Right atrium auricular region (tissue), 2 donors: ENCODE measurements around the gene RBM15B. TPM values are rescaled to one million over a fixed set of nuclear protein-coding genes. Genes with fewer than 3 reads are reported as not detected.

Source experiments
- DNase-seq: peaks from one replicate; pipeline ENCODE4 v3.0.0-alpha.2; 2019; ENCODE audit warnings: low spot score
- H3K27ac ChIP-seq, 2 donors: fragments of 200-600 bp; sonication (generic); 1 replicate in 1 of 2; 2 replicates in 1 of 2; pipeline ENCODE4 v1.5.1; 2016 to 2019
- H3K27me3 ChIP-seq, 2 donors: fragments of 200-600 bp; sonication (generic); one replicate each; pipeline versions ENCODE4 v1.5.1 to v1.6.0; 2017 to 2019
- H3K36me3 ChIP-seq: fragments of 200-600 bp; sonication (generic); one replicate; pipeline ENCODE4 v1.5.1; 2016
- H3K4me1 ChIP-seq, 2 donors: fragments of 200-600 bp; sonication (generic); one replicate each; pipeline versions ENCODE4 v1.5.1 to v1.6.0; 2017 to 2019
- H3K4me3 ChIP-seq, 2 donors: fragments of 200-600 bp; sonication (generic); 1 replicate in 1 of 2; 2 replicates in 1 of 2; pipeline ENCODE4 v1.5.1; 2017 to 2019; ENCODE audit warnings: mild to moderate bottlenecking in 1 of 2, moderate library complexity in 1 of 2
- H3K9me3 ChIP-seq, 2 donors: fragments of 200-600 bp; sonication (generic); one replicate each; pipeline ENCODE4 v1.5.1; 2019
- total RNA-seq, 2 donors: library from RNA; depleted of rRNA; stranded (reverse); fragments of >200 nt; gene quantifications; one replicate each; pipeline ENCODE4 v1.1.0, GENCODE V29; 2016
- TF ChIP-seq, protein P1 (sequence below), 2 donors: fragments of 200-600 bp; sonication (generic); IDR thresholded peaks; one replicate each; pipeline ENCODE4 v1.5.1; 2019; ENCODE audit warnings: antibody characterized with exemption in 2 of 2

The RBM15B gene
- total RNA-seq, 2 donors from 2014 or later: 12.9 to 21.4 TPM

GRCh38 chr3:51374456-51374855 lies 16.6 kb upstream of the RBM15B start:
- H3K9me3 ChIP-seq: no peaks in the 10 kb centered on the region
- H3K36me3 ChIP-seq: no peaks in the 10 kb centered on the region
- no peaks in the 10 kb centered on the region for H3K27me3 ChIP-seq
- H3K4me1 ChIP-seq: no peaks in the 10 kb centered on the region
- H3K4me3 ChIP-seq: no peak overlapping the region
- TF ChIP-seq, protein P1, sequence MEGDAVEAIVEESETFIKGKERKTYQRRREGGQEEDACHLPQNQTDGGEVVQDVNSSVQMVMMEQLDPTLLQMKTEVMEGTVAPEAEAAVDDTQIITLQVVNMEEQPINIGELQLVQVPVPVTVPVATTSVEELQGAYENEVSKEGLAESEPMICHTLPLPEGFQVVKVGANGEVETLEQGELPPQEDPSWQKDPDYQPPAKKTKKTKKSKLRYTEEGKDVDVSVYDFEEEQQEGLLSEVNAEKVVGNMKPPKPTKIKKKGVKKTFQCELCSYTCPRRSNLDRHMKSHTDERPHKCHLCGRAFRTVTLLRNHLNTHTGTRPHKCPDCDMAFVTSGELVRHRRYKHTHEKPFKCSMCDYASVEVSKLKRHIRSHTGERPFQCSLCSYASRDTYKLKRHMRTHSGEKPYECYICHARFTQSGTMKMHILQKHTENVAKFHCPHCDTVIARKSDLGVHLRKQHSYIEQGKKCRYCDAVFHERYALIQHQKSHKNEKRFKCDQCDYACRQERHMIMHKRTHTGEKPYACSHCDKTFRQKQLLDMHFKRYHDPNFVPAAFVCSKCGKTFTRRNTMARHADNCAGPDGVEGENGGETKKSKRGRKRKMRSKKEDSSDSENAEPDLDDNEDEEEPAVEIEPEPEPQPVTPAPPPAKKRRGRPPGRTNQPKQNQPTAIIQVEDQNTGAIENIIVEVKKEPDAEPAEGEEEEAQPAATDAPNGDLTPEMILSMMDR (IDR thresholded peaks at IDR 0.05): no peak
- H3K27ac ChIP-seq: no peak overlapping the region
- DNase-seq: no peak

- H3K36me3 ChIP-seq: no peaks in the 10 kb centered on the region
- TF ChIP-seq, protein P1 (IDR thresholded peaks at IDR 0.05): no peak
- no peak overlapping the region for H3K27ac ChIP-seq
- H3K9me3 ChIP-seq: no peaks in the 10 kb centered on the region
- no peaks in the 10 kb centered on the region for H3K4me1 ChIP-seq
- no peak for DNase-seq
- H3K27me3 ChIP-seq: no peaks in the 10 kb centered on the region
- H3K4me3 ChIP-seq: no peak overlapping the region
These were observed 15.9 kb upstream of the RBM15B start for GRCh38 chr3:51375136-51375535.

GRCh38 chr3:51375571-51375970 lies 15.5 kb upstream of the RBM15B start:
- DNase-seq: no peak
- no peak overlapping the region for H3K27ac ChIP-seq
- TF ChIP-seq, protein P1 (IDR thresholded peaks at IDR 0.05): no peak
- H3K36me3 ChIP-seq: no peaks in the 10 kb centered on the region
- H3K9me3 ChIP-seq: no peaks in the 10 kb centered on the region
- no peaks in the 10 kb centered on the region for H3K27me3 ChIP-seq
- H3K4me1 ChIP-seq: no peaks in the 10 kb centered on the region
- H3K4me3 ChIP-seq: no peak overlapping the region

GRCh38 chr3:51378065-51378464 lies 13.0 kb upstream of the RBM15B start:
- Histone ChIP-seq H3K4me3 (no peak overlapping the region), H3K4me1 (no peaks in the 10 kb centered on the region), H3K27ac (no peak overlapping the region), H3K36me3 (no peaks in the 10 kb centered on the region), H3K27me3 (no peaks in the 10 kb centered on the region), H3K9me3 (no peaks in the 10 kb centered on the region)
- TF ChIP-seq, protein P1 (IDR thresholded peaks at IDR 0.05): no peak
- no peak for DNase-seq

GRCh38 chr3:51378726-51379125 lies 12.4 kb upstream of the RBM15B start:
- no peaks in the 10 kb centered on the region for H3K9me3 ChIP-seq
- H3K4me3 ChIP-seq: no peak overlapping the region
- TF ChIP-seq, protein P1 (IDR thresholded peaks at IDR 0.05): no peak
- H3K27me3 ChIP-seq: no peaks in the 10 kb centered on the region
- peaks cover 0 to 5% of the 10 kb centered on the region in 2 donors for H3K4me1 ChIP-seq
- H3K36me3 ChIP-seq: no peaks in the 10 kb centered on the region
- DNase-seq: no peak
- no peak overlapping the region for H3K27ac ChIP-seq

DNA sequence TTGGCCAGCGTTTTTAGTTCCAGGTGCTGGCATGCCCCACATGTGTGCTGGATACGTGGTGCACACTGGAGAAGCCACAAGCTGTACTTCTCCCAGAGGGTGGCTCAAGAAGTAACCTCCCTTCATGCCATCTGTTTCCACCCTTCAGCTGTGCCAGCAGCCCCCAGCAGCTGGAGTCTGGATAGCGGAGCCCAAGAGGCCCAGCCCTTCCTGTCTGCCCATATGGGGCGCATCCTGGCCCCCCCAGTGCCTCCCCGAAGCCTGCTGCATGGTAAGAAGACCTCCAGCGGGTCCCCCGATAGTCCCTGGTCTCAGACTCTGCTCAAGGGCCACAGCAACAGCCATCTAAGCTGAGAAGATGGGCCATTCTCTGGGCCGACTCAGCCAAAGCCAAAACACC lies 11.8 kb upstream of the RBM15B start:
- Histone ChIP-seq H3K36me3 (no peaks in the 10 kb centered on the region), H3K27me3 (no peaks in the 10 kb centered on the region), H3K27ac (no peak overlapping the region), H3K9me3 (no peaks in the 10 kb centered on the region), H3K4me1 (peaks cover 0 to 11% of the 10 kb centered on the region in 2 donors), H3K4me3 (no peak overlapping the region)
- TF ChIP-seq, protein P1 (IDR thresholded peaks at IDR 0.05): no peak
- no peak for DNase-seq
